Hematopoietic multipotent progenitor cell treated with erythropoietin and hydrocortisone succinate and interleukin-3 and kit ligand, for 4 days (in vitro differentiated cells): ENCODE data around the gene CYP2W1.

Experiments
- DNase-seq: peaks from one replicate; pipeline ENCODE4 v3.0.0-alpha.2; 2015

The CYP2W1 gene

DNA sequence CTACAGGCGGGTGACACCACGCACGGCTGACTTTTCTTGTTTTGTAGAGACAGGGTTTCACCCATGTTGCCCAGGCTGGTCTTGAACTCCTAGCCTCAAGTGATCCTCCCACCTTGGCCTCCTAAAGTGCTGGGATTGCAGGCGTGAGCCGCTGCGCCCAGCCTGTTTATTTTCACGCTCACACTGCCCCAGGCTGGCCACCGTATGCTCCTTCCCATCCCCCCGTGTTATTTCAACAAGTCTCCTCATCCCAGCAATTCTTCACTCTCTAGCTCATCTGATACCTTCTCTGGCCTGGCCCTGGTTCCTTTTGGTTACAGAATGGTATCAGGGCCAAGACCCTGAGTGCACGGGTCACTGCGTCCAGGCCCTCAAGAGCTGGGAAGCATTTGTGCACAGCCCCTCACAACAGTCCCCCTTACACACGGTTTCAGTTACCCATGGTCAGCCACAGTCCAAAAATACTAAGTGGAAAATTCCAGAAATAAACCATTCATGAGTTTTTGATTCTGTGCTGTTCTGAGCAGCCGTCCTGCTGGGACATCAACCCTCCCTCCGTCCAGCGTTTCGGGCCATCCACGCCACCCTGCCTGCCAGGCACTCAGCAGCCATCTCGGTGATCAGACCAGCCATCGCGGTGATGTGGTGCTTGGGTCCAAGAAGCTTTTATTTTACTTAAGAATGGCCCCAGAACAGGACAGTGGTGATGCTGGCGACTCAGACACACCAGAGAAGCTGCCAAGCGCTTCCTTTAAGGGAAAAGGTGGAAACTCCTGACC, 16.5 kb upstream of the CYP2W1 start:
- no peak for DNase-seq

DNA sequence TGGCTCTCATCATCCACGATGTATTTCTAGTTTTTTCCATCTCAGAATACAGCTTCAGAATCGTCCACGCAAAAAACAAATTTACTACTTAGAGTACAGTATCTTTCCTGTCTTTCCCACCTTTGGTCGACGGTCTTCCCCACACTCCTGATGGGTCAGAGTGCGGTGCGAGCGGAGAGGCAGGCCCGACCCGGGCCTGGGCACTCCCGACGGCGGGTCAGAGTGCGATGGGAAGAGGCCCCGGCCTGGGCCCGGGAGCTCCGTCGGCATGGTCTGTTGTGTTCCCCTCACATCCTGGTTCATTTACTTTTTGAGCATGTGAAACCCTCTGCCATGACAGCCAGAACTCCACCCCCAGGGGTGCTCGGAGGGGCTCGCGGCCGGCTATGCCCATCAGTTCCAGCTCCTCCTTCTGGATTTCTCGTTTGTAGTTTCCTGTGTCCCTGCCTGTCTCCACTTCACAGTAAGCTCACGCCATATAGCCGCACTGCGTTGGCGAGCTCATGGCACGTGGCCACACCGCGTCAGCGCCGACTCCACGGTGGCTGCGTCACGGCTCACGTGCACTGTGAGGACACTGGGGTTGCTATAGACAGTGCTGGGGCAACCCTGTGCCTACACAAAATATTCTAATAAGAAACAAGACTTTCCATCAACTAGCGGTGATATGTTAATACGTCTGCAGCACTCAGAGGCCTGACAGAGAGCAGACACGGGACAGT, 15.5 kb upstream of the CYP2W1 start:
- DNase-seq: no peak

DNA sequence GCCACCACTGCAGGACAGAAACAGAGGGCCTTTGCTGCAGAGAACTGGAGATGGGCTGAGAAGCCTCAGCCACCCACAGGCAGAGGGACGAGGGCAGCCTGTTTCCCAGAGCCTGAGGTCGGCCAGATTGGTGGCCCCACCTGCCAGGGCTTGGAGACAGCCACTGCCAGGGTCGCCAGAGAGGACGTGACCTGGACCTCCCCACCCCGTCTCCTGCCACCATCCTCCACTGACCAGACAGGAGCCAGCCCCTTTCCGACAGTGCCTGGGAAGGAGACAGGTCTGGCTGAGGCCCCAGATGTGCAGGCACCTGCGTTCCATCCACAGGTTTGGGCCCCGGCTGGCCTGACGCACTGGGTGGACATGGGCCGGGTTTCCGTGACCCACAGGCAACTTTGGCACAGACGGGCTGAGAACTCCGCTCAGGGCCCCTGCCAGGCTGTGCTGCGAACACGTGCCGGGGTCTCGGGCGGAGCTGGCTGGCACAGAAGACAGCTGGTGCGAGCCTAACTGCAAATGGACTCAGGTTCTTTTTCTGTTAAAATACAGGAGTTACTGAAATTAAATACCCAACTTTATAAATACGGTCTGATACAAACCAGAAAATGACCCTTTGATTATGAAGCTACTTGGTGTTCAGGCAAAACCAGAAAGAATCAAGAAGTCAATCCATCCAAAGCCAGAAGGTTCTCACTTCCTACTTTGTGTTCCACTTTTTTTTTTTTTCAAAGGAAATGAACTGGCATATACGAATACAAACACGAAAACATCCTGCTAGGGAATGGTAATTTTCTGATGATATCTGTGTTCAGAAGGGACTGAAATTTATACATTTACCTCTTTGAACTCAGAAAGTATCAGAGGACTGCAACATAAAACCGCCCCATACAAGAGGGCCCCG, 14.5 kb upstream of the CYP2W1 start:
- no peak for DNase-seq

DNA sequence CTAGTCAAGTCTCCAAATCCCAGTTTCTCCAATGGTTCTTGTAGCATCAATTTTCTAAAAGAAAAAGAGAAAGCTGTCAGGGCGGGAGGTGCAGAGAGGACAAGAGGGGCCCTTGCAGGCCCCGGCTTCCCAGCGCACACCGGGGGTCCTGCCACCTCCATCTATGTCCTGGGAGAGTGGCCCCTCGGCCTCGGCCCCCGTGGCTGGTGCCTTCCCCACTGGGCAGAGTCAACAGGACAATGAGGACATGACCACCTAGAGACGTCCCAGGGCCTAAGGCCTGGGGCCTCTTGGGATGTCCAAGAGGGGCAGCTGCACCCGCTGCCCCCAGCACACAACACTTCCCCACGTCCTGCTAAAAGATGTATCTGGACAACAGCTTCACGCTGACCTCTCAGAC, 13.6 kb upstream of the CYP2W1 start:
- no peak for DNase-seq

DNA sequence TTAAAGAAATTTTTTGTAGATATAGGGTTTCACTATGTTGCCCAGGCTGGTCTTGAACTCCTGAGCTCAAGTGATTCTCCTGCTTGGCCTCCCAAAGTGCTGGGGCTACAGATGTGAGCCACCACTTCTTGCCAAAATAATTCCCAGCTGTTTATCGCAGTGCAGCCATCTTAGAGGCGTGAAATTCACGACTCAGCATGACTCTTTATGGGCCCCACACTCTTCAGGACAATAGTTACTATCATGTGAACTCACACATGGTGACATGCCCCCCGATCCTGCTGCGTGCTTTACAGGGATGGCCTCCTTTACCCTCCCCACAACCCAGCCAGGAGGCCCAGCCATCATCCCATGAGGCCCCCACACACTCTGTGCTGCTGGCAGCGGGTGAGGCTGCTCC, 12.2 kb upstream of the CYP2W1 start:
- no peak for DNase-seq

DNA sequence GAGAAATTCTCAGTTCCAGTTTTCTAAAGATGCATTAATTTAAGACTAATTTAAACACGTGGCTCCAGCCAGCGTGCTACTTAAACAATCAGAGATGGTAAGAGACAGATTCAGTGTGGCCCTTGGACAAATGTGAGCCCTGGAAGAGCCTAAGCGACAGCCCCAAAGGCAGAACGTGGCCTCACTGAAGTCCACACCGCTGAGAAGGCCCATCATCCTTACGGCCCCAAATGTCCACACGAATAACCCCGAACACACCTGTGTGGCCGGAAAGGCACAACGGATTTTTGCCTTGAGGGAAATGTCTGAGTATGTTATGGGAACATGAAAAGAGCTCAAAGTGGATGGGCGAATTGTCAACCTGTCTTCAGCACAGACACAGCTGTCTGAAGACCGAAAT, 10.9 kb upstream of the CYP2W1 start:
- DNase-seq: no peak

DNA sequence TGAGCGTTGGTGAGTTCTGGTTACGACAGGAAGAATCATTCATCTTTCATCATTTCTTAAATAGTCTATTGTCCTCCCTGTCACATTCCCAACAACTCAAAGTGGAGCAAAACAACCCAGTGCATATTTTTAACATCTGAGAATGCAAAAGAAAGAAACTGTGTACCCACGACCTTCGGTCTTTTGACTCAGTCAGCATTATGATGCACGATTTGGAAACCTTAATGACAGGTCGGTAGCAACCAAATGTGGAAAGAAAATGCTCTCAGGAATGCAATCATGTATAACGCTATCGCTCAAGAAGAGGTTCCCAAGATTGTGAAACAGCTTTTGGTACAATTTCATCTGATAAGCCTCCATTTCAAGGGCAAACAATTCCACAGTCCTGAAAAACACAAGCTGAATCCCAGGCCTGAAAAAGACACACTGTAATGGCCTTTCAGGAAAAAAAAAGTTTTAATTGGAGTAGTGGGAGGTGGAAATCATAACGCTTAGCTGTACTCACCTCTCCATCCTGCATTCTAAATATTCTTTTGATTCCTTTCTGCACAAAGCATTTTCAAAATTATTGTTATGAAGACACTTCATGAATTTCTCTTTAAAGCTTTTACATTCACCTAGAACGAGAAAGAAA, 10.2 kb upstream of the CYP2W1 start:
- no peak for DNase-seq

DNA sequence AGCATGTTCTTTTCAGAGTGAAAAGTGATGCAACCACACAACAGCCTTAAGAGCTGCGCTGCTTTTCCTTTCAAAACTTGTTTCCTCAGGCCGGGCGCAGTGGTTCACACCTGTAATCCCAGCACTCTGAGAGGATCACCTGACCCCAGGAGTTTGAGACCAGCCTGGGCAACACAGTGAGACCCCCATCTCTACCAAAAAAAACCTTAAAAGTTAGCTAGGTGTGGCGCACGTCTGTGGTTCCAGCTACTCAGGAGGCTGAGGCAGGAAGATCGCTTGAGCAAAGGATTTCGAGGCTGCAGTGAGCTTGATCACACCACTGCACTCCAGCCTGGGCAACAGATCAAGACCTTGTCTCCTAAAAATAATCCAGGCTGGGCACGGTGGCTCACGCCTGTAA, 9.7 kb upstream of the CYP2W1 start:
- no peak for DNase-seq

DNA sequence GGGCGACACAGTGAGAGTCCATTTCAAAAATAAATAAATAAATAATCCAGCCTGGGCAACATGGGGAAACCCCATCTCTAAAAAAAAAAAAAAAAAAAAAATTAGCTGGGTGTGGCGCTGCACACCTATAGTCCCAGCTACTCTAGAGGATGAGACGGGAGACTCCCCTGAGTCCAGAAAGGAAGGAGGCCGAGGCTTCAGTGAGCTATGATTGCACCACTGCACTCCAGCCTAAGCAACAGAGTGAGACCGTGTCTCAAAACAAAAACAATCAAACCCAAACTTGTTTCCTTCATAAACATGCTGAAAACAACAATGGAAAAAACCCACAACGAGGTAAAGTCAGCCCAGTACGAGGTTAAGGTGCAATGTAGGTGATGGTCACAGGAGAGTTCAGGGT, 8.8 kb upstream of the CYP2W1 start:
- no peak for DNase-seq

DNA sequence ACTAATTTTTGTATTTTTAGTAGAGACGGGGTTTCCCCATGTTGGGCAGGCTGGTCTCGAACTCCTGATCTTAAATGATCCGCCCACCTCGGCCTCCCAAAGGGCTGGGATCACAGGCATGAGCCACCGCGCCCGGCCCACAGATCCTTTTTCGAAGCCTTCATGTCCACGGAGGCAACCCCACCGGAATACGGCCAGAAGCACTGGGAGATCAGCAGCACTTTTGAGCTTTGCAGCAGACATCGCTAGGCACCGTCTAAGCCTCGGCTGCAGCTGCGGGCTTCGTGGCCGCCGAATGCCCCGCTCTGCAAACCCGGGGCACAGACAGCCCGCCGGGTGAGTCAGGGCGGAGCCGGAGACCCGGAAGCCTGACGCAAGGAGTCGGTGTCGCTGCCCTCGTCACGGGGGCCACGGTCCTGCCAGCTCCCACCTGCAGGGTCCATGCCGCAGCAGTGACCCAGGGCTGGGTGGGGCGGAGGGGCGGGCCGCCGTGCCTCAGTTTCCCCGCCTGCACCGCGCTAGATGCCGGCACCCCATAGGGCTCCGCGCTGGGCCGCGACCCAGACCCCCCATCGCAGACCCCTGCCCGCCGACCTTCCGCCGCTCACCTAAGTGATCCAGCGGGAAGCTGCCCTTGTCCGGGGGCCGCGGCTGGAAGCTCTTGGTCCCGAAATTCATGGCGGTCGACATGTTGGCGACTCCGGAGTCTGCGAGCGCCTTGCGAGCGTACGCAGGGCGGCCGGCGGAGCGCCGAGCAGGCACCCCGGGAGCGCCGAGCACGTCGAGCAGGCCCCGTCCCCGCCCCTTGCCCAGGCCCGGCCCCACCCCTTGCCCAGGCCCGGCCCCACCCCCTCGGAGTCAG, 7.9 kb upstream of the CYP2W1 start, which contains the start of gene COX19:
TSS of gene COX19 (minus strand) at position 730 of the 862 bp plus-strand sequence. CDS start at position 690, 40 bp downstream.
- DNase-seq: peak; percentile 95

DNA sequence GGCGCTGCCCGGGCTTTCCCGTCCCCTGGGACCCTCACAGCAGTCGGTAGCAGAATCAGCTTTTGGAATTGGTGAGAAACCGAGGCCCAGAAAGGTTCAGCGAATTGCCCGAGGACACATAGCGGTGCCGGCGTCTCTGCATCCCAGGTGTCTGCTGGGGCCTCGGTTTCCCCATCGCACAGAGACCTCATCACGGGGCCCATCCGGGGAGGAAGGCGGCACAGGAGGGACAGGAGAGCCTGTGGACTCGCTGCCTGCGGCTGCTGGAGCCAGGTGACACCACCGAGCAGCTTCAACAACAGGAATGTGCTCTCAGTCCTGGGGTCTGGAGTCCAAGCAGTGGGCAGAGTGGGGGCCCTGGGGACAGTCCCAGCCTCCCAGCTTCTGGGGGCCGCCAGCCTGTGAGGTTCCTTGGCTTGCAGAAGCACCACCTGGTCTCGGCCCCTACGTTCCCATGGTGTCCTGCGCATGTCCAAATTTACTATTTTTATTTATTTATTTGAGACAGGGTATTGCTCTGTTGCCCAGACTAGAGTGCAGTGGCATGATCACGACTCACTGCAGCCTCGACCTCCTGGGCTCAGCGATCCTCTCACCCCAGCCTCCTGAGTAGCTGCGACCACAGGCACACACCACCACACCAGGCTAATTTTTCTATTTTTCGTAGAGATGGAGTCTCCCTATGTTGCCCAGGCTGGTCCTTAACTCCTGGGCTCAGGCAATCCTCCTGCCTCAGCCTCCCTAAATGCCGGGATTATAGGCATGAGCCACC, 7.1 kb upstream of the CYP2W1 start:
- no peak for DNase-seq

DNA sequence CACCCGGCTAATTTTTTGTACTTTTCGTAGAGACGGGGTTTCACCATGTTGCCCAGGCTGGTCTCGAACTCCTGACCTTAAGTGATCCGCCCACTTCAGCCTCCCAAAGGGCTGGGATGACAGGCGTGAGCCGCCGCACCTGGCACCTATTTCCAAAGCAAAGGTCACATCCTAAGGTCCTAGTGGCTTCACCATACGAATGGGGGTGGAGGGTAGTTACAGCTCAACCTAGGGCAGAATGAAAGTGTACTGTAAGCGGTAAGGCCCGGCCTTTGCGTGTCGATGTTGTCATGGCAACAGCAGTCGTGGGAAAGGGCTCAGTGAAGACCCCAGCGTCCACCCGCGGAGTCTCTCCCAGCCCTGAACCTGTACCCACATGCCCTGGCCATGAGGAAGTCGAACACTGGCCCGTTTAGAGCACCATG, 6.1 kb upstream of the CYP2W1 start:
- DNase-seq: no peak

DNA sequence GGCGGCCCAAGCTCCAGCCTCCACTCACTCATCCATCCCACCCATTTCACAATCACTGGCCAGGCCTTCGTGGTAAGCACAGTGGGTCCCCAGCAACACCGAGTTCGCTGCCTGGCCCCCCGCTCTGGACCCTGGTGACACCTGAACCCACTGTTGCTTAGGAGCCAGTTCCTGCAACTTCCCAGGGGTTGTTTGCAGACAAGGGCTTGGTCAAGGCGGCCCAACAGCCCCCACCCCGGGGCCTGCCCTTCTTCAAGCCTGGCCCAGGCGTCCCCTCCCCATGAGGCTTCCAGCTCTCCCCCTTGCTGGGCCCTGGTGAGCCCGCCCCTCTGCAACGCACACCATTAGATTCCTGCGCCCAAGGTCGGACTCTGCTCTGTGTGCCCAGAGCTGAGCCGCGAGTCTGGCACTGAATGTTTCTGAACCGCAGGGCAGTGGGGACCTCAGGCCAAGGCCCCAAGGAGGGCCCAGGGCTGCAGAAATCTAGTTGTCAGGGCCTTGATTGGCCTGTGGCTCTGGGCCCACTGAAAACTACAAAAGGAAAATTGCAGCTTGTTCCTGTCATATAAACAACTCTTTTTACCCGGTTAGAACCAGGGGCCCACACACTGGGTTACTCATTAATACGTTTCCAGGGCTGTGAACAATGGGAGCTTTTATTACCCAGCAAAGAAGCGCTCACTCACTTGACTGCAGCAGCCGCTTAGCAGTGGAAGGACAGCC, 5.5 kb upstream of the CYP2W1 start:
- no peak for DNase-seq

DNA sequence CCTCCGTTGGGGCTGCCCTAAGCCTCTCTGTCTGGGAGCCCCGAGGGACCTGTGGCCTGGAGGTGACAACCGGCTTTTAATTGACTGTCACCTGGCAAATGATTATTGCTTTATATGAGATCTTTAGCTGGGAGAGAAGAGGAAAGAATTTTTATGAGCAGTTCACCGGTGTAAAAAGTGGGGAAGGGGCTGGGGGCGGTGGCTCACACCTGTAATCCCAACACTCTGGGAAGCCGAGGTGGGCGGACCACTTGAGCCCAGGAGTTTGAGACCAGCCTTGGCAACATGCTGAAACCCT, 5.0 kb upstream of the CYP2W1 start:
- no peak for DNase-seq

DNA sequence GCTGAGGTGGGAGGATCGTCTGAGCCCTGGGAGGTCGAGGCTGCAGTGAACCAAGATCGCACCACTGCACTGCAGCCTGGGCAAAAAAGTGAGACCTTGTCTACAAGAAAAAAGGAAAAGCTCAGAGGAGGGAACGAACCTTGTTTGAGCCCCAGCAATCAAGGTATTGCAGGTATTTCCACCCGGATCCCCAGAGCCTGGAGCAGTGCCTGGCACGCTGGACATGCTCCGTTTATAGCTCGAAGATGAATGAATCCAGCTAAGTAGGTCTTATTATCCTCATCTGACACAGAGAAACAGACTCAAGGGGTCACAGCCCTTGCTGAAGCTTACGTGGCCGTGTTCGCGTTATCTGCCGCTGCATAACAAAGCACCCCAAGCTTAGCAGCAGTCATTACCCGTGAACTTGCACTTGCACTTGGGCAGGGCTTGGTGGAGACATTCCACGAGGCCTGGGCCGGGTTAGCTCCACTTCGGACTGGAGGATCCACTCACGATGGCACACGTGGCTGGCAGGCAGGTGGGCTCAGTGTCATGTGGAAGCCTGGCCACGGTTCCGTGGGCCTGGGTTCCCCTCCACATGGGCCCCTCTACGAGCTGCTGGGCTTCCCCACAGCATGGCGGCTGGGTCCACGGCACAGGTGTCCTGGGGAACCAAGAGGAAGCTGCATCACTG, 4.4 kb upstream of the CYP2W1 start:
- DNase-seq: no peak

DNA sequence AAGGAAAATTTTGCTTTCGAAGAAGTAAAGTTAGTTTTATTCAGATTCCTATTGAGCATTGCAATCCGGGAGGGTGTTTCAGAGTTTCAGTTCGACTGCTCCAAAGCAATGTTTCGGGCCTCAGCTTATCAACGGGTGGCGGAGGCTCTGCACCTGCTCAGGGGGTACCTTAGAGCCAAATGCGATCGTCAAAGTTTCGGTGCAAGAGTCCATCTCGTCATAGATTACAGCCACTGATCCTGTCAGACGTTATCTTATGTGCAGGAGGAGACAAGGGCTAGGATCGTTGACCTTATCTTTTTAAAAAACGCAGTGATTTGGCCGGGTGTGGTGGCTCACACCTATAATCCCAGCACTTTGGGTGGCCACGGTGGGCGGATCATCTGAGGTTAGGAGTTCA, 3.8 kb upstream of the CYP2W1 start:
- DNase-seq: no peak

DNA sequence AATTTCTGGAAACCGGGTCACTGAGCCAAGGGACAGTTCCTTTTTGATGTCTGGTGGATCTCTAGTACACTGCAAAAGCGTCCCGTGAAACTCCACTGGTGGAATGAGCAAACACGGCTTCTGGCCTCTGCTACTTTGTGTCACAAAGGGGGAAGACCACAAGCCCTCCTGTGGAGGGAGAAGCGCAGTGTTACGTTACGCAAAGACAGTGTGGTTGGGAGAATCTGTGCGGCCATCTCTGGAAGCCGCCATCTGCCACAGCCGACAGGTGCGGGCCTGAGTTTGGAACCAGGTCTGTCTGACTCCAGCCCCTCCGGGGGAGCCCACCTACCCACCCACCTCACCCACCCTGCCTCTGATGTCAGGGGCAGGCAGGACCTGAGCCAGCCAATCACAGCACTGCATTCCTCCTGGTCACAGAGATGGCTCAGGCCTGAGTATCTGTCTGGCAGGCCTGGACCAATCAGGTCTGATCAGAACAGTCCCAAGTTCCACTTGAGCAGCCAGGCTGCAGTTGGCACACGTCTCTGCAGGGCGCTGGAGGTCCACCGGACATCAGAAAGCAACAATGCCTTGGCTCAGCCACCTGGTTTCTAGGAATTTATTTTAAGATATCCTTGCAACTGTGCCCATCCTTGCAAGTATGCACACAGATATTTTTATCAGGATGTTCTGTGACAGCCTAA, 3.0 kb upstream of the CYP2W1 start:
- no peak for DNase-seq

DNA sequence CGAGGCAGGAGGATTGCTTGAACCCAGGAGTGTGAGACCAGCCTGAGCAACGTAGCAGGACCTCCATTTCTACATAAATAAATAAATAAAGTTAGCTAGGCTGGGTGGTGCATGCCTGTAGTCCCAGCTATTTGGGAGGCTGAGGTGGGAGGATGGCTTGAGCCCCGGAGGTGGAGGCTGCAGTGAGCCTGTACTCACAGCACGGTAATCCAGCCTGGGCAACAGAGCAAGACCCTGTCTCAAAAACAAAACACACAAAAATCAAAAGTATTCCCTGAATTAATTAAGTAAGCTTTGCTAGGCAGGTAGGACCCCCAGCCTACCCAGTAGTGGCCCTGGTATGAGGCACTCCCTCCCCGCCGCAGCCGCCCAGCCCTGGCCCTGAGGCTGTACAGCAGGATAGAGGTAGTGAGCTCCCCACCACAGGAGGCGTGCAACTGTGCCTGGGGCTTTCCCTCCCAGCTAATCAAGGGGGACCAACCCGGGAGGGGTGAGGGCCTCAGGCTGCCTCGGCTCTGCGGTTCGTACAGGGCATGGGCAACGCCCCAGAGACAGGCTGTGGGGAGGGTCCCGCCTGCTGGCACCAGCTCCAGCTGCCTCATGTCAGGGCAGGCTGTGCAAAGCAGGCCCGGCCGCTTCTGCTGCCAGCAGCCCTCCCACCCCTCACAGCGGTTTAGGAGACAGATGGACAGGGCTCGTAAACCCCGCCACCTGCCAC, 1.0 kb upstream of the CYP2W1 start:
- no peak for DNase-seq

DNA sequence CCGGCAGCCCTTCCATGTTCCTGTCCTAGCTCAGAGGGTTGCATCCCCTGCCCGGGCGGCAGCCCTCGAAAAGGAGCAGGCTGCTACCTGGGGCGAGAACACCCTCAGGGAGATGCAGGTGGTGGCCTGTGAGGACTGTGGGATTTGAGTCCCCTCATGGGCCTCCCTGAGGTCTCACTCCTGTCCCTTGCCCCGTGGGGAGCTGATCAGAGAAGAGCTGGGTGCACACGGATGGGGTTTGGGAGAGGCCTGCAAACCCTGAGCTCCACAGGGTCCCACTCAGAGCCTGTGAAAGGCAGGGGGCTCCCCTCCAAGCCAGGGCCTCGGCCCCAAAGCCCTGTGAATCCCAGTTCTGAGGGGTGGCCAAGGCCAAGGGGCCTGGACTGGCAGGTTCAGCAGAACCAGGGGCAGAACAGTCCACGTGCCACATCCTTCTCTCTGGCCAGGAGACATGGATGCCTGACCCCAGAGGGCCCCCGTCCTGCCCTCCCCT, 424 bp upstream of the CYP2W1 start:
- no peak for DNase-seq
